HepG2 (cell line): ENCODE measurements around the gene BMP2K. TPM values are rescaled to one million over a fixed set of nuclear protein-coding genes. Genes with fewer than 3 reads are reported as not detected.
A peak's percentile ranks its signal among the peaks of the same experiment; 100 is the strongest.

Source experiments
- ARNT2 ChIP-seq: sonication (generic); formaldehyde crosslinking; IDR thresholded peaks from 2 replicates; pipeline ENCODE4 v1.8.0; 2022; ENCODE audit warnings: mild to moderate bottlenecking, low read depth, missing genetic modification reagents, moderate library complexity
- DPF2 ChIP-seq: sonication (generic); formaldehyde crosslinking; IDR thresholded peaks from 2 replicates; pipeline ENCODE4 v1.4.0; 2020; ENCODE audit warnings: mild to moderate bottlenecking, low read depth, missing genetic modification reagents, borderline replicate concordance
- GZF1 ChIP-seq: sonication (generic); formaldehyde crosslinking; IDR thresholded peaks from 2 replicates; pipeline ENCODE4 v1.5.1; 2020; ENCODE audit warnings: mild to moderate bottlenecking, missing genetic modification reagents
- HES4 ChIP-seq: sonication (generic); formaldehyde crosslinking; IDR thresholded peaks from 2 replicates; pipeline ENCODE4 v1.9.0; 2021; ENCODE audit warnings: mild to moderate bottlenecking, missing genetic modification reagents, borderline replicate concordance
- HIVEP1 ChIP-seq: sonication (generic); formaldehyde crosslinking; IDR thresholded peaks from 2 replicates; pipeline ENCODE4 v1.4.0; 2020; ENCODE audit warnings: mild to moderate bottlenecking, missing genetic modification reagents
- JUN ChIP-seq: sonication (generic); formaldehyde crosslinking; IDR thresholded peaks from 2 replicates; pipeline ENCODE4 v1.4.0; 2020; ENCODE audit warnings: mild to moderate bottlenecking, missing genetic modification reagents
- LRRFIP1 ChIP-seq: sonication (generic); formaldehyde crosslinking; conservative IDR thresholded peaks from 2 replicates; pipeline ENCODE4 v1.4.0; 2020; ENCODE audit warnings: missing genetic modification reagents
- PCBP1 ChIP-seq: fragments of 200-400 bp; formaldehyde crosslinking; IDR thresholded peaks from 2 replicates; pipeline ENCODE4 v1.6.1; 2017; ENCODE audit warnings: mild to moderate bottlenecking, low read depth, low read length, borderline replicate concordance
- PRDM15 ChIP-seq: sonication (generic); formaldehyde crosslinking; IDR thresholded peaks from 2 replicates; pipeline ENCODE4 v1.4.0; 2020; ENCODE audit warnings: missing genetic modification reagents
- REL ChIP-seq: sonication (generic); formaldehyde crosslinking; conservative IDR thresholded peaks from 2 replicates; pipeline ENCODE4 v1.8.0; 2022; ENCODE audit warnings: mild to moderate bottlenecking, missing genetic modification reagents, moderate library complexity
- SALL2 ChIP-seq: sonication (generic); formaldehyde crosslinking; IDR thresholded peaks from 2 replicates; pipeline ENCODE4 v1.8.1; 2023; ENCODE audit warnings: mild to moderate bottlenecking, missing genetic modification reagents, inconsistent platforms
- SP1 ChIP-seq, 2 experiments: fragments of 450-650 bp in 1 of 2; sonication (generic) in 1 of 2; formaldehyde crosslinking in 1 of 2; IDR thresholded peaks; 2 replicates each; pipeline versions ENCODE4 v1.4.0 to v1.6.1; 2016 to 2020; ENCODE audit warnings: missing genetic modification reagents in 1 of 2
- XBP1 ChIP-seq: sonication (generic); formaldehyde crosslinking; IDR thresholded peaks from 2 replicates; pipeline ENCODE4 v1.5.0; 2020; ENCODE audit warnings: missing genetic modification reagents
- ZFP91 ChIP-seq: sonication (generic); formaldehyde crosslinking; IDR thresholded peaks from 2 replicates; pipeline ENCODE4 v1.9.0; 2022; ENCODE audit warnings: missing genetic modification reagents, mild to moderate bottlenecking, borderline replicate concordance
- ZMAT5 ChIP-seq: sonication (generic); formaldehyde crosslinking; IDR thresholded peaks from 2 replicates; pipeline ENCODE4 v1.5.0; 2020; ENCODE audit warnings: mild to moderate bottlenecking, low read depth, missing genetic modification reagents, borderline replicate concordance
- ZNF20 ChIP-seq: sonication (generic); formaldehyde crosslinking; IDR thresholded peaks from 2 replicates; pipeline ENCODE4 v1.4.0; 2020; ENCODE audit warnings: mild to moderate bottlenecking, moderate library complexity, missing genetic modification reagents
- ZNF333 ChIP-seq: sonication (generic); formaldehyde crosslinking; IDR thresholded peaks from 2 replicates; pipeline ENCODE4 v1.4.0; 2020; ENCODE audit warnings: mild to moderate bottlenecking, missing genetic modification reagents, borderline replicate concordance
- ZNF33A ChIP-seq: sonication (generic); formaldehyde crosslinking; IDR thresholded peaks from 2 replicates; pipeline ENCODE4 v1.5.1; 2020; ENCODE audit warnings: missing genetic modification reagents, mild to moderate bottlenecking, moderate library complexity, borderline replicate concordance
- ZSCAN21 ChIP-seq: sonication (generic); formaldehyde crosslinking; IDR thresholded peaks from 2 replicates; pipeline ENCODE4 v1.8.0; 2022; ENCODE audit warnings: mild to moderate bottlenecking, missing genetic modification reagents, moderate library complexity, borderline replicate concordance
- polyA plus RNA-seq, 8 experiments: library from polyadenylated mRNA; depleted of rRNA in 3 of 8; stranded (reverse) in 7 of 8; unstranded in 1 of 8; fragments of >200 nt; fragmentation: Illumina TruSeq in 4 of 8; extraction: Trizol in 4 of 8; gene quantifications; 2 replicates each; pipeline versions ENCODE4 v1.2.1 to v1.2.3, GENCODE V29; 2011 to 2016; ENCODE audit warnings: low read depth in 4 of 8, missing spikeins in 1 of 8, mixed read lengths in 1 of 8; ENCODE audit not compliant: insufficient read depth in 1 of 8
- total RNA-seq, 5 experiments: library from RNA; depleted of rRNA; stranded (reverse); fragments of >200 nt; fragmentation: Illumina TruSeq; extraction: Trizol; gene quantifications; 2 replicates each; pipeline ENCODE4 v1.2.3, GENCODE V29; 2016; ENCODE audit warnings: low read depth in 1 of 5

Gene BMP2K
- total and polyA plus RNA-seq, 2 of the 13 experiments (the other 11 are each of a cell fraction or from before 2014, with no cell fraction given) = 8.6 to 15.2 TPM

- no peak; the same call in 1 of the 2 replicates for TF ChIP-seq ZFP91 (CRISPR knock-in tag)
- TF ChIP-seq ZMAT5 = no peak
- no peak for TF ChIP-seq LRRFIP1 (CRISPR knock-in tag)
- no peak; the same call in 1 of the 2 replicates for TF ChIP-seq REL (CRISPR knock-in tag)
- TF ChIP-seq DPF2 = no peak
- TF ChIP-seq JUN = no peak
- no peak for TF ChIP-seq ARNT2 (CRISPR knock-in tag)
- TF ChIP-seq ZSCAN21 = no peak
- peak; percentile 69 for TF ChIP-seq PRDM15 (CRISPR knock-in tag)
- TF ChIP-seq GZF1 (CRISPR knock-in tag) = peak; percentile 60; the same call in 1 of the 2 replicates
- no peak for TF ChIP-seq SP1 (IDR thresholded peaks at IDR 0.05)
- no peak for TF ChIP-seq SP1 (CRISPR knock-in tag; IDR thresholded peaks at IDR 0.05)
- no peak for TF ChIP-seq ZNF33A (CRISPR knock-in tag)
- TF ChIP-seq PCBP1 = peak; percentile 89
- TF ChIP-seq SALL2 = peak; percentile 63; the same call in 1 of the 2 replicates
- no peak for TF ChIP-seq ZNF333 (CRISPR knock-in tag)
- no peak for TF ChIP-seq XBP1 (CRISPR knock-in tag)
- no peak for TF ChIP-seq ZNF20
- TF ChIP-seq HES4 (CRISPR knock-in tag) = peak; percentile 87
- TF ChIP-seq HIVEP1 (CRISPR knock-in tag) = peak; percentile 33; the same call in 1 of the 2 replicates
These were observed 659 bp upstream of the BMP2K start (continued) for GRCh38 chr4:78775303-78776078.
